Measurements from ENCODE around the gene COX8A. TPM values are rescaled to one million over a fixed set of nuclear protein-coding genes. Genes with fewer than 3 reads are reported as not detected.

The COX8A gene, protein sequence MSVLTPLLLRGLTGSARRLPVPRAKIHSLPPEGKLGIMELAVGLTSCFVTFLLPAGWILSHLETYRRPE
- total RNA-seq = 100 to 1,000 TPM in 3 of 4 donors, 10 to 100 TPM in 1; 41.0 to 359 (median 139) TPM

DNA sequence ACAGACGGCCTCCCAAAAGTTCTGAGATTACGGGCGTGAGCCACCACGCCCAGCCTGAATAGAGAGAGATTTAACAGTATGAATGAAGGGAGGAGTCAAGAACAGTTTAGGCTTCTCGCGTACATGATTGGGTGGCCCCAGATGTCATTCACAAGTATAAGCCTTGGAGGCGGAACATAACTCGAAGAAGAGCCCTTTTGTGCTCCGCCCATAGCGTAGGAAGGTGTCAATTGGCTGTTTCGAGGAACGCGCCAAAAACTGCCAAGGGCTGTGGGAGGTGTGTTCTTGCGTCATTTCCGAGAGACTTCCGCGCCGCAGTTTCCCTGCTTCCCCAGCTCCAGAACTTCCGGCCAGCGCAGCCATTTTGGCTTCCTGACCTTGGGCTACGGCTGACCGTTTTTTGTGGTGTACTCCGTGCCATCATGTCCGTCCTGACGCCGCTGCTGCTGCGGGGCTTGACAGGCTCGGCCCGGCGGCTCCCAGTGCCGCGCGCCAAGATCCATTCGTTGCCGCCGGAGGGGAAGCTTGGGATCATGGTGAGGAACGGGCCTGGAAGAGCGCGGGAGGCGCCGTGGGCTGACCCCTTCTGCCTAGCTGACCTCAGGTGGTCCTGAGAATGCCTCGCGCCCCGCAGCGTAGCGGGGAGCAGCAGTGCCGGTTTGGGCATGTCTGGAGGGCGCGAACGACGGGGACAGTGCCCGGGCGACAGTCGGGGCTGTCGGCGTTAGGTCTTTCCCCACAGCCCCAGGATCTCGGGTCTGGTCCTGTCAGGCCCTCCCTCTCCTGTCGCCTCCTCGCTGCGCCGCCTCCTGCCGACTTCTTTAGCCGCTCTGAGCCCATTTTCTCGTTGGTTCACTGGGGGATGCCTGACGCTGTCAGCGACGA is at the start of gene COX8A:
Gene COX8A, plus strand, starts transcription at position 362 of the 885 bp plus-strand sequence. Its CDS starts 61 bp downstream, at position 423.
- intact Hi-C loops (cut with DNase I; ENCODE audit: low total_unique reads) = no loop called here
- peaks cover 0 to 14% of the 10 kb centered on the region in 2 donors for H3K4me1 ChIP-seq
- peak within 1 kb of the TSS; percentile 82 to 98 for H3K4me3 ChIP-seq
- DNase-seq = peak; percentile 97 to 99
- no peaks in the 10 kb centered on the region for H3K36me3 ChIP-seq
- peak within 1 kb of the TSS; percentile 89 to 93 for H3K27ac ChIP-seq
- TF ChIP-seq POLR2A (IDR thresholded peaks at IDR 0.05) = peak; percentile 26 to 61
- TF ChIP-seq, protein P1, sequence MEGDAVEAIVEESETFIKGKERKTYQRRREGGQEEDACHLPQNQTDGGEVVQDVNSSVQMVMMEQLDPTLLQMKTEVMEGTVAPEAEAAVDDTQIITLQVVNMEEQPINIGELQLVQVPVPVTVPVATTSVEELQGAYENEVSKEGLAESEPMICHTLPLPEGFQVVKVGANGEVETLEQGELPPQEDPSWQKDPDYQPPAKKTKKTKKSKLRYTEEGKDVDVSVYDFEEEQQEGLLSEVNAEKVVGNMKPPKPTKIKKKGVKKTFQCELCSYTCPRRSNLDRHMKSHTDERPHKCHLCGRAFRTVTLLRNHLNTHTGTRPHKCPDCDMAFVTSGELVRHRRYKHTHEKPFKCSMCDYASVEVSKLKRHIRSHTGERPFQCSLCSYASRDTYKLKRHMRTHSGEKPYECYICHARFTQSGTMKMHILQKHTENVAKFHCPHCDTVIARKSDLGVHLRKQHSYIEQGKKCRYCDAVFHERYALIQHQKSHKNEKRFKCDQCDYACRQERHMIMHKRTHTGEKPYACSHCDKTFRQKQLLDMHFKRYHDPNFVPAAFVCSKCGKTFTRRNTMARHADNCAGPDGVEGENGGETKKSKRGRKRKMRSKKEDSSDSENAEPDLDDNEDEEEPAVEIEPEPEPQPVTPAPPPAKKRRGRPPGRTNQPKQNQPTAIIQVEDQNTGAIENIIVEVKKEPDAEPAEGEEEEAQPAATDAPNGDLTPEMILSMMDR (IDR thresholded peaks at IDR 0.05) = no peak
- H3K27me3 ChIP-seq = no peaks in the 10 kb centered on the region
- H3K9me3 ChIP-seq = no peaks in the 10 kb centered on the region

DNA sequence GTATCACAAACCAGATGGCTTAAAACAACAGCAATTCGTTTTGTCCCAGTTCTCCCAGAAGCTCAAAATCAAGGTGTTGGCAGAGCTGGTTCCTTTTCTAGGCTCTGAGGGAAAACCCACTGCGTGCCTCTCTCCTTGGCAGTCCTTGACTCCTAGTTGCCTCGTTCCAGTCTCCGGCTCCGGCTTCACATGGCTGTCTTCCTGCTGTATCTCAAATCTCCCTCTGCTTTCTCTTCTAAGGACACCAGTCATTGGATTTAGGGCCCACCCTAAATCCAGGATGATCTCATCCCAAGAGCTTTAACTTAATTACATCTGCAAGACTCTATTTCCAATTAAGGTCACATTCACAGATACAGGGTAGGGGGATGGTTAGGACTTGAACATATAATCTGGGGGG is 44.8 kb upstream of the COX8A start:
- Histone ChIP-seq H3K36me3 (no peaks in the 10 kb centered on the region), H3K4me1 (no peaks in the 10 kb centered on the region), H3K27ac (no peak overlapping the region), H3K4me3 (no peak overlapping the region), H3K9me3 (no peaks in the 10 kb centered on the region), H3K27me3 (no peaks in the 10 kb centered on the region)
- no peak for TF ChIP-seq POLR2A (IDR thresholded peaks at IDR 0.05)
- TF ChIP-seq, protein P1 (IDR thresholded peaks at IDR 0.05) = no peak
- intact Hi-C loops (cut with DNase I; ENCODE audit: low total_unique reads) = no loop called here
- DNase-seq = no peak

DNA sequence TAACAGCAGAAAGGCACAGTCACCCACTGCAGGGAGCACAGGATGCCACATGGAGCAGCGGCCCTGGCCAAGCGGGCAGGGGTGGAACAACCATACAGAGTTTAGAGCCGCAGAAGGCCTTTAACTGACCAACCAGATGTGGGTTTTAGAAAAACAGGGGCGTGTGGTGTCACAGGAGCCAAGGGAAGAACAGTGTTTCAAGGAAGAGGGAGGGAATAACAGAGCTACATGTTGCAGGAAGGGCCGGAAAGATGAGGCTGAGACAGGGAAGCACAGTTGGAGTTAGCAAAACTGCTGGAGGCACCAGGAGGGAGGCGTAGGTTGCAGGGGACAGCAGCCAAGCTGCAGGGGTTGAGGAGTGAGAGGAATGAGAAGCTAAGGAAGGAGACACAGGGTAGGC is 43.4 kb upstream of the COX8A start:
- H3K9me3 ChIP-seq = no peaks in the 10 kb centered on the region
- TF ChIP-seq, protein P1 (IDR thresholded peaks at IDR 0.05) = no peak
- TF ChIP-seq POLR2A (IDR thresholded peaks at IDR 0.05) = no peak
- DNase-seq = no peak
- intact Hi-C loops (cut with DNase I; ENCODE audit: low total_unique reads) = no loop called here
- H3K36me3 ChIP-seq = no peaks in the 10 kb centered on the region
- no peak overlapping the region for H3K27ac ChIP-seq
- H3K4me1 ChIP-seq = no peaks in the 10 kb centered on the region
- no peaks in the 10 kb centered on the region for H3K27me3 ChIP-seq
- H3K4me3 ChIP-seq = no peak overlapping the region

DNA sequence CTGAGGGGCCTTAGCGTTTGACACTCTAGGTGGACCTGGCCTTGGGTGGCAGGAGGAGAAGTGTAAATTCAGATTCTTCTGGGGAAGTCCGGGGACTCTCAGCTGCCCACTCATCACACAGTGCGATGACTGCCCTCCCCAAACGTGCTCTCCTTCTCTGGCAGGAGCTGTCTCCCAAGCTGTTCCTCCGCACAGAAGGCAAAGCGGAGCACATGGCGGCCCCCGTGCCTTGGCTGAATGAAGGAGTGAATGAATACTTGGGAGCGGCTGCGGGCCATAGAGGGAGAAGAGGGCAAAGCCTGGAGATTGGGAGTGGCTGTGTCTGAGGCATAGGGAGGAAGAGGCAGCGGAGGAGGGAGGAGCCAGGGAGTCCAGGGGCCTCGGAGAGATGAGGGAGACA is 42.5 kb upstream of the COX8A start:
- H3K27ac ChIP-seq = no peak overlapping the region
- no peak for DNase-seq
- H3K4me1 ChIP-seq = no peaks in the 10 kb centered on the region
- H3K4me3 ChIP-seq = no peak overlapping the region
- no peaks in the 10 kb centered on the region for H3K36me3 ChIP-seq
- no peaks in the 10 kb centered on the region for H3K27me3 ChIP-seq
- no peaks in the 10 kb centered on the region for H3K9me3 ChIP-seq
- TF ChIP-seq, protein P1 (IDR thresholded peaks at IDR 0.05) = no peak
- no peak for TF ChIP-seq POLR2A (IDR thresholded peaks at IDR 0.05)
- intact Hi-C loops (cut with DNase I; ENCODE audit: low total_unique reads) = no loop called here

DNA sequence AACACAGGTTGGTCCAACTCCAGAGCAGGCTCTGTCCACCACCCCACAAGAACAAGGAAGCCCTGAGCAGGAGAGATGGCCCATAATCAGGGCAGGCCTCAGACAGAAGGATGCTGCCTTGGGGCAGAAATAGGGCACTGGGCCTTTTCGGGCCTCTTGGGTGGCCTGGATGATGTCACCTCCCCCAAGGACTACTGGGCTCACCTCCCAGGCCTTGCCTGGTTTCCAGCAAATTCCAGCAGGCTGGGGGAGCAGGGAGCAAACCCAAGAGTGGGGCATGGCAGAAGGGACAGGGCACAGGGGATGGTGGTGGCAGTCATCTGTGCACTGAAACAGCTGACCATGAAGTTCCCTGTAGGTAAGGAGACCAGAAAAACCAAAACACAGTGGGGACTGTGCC is 41.0 kb upstream of the COX8A start:
- no peaks in the 10 kb centered on the region for H3K36me3 ChIP-seq
- no peaks in the 10 kb centered on the region for H3K4me1 ChIP-seq
- H3K27me3 ChIP-seq = no peaks in the 10 kb centered on the region
- no peak overlapping the region for H3K4me3 ChIP-seq
- H3K9me3 ChIP-seq = no peaks in the 10 kb centered on the region
- intact Hi-C loops (cut with DNase I; ENCODE audit: low total_unique reads) = no loop called here
- no peak overlapping the region for H3K27ac ChIP-seq
- DNase-seq = no peak
- TF ChIP-seq, protein P1 (IDR thresholded peaks at IDR 0.05) = no peak
- no peak for TF ChIP-seq POLR2A (IDR thresholded peaks at IDR 0.05)

Data from uterus (tissue), 4 donors.